Left lung (tissue), 10 donors: ENCODE data around the gene COIL. TPM values are rescaled to one million over a fixed set of nuclear protein-coding genes. Genes with fewer than 3 reads are reported as not detected.

Experiments
- ATAC-seq: fragments of 200-7000 bp; cut with Tn5 transposase; one replicate; pipeline ENCODE4 v1.9.1; 2020; ENCODE audit warnings: moderate library complexity
- DNase-seq, 4 donors: peaks; one replicate each; pipeline ENCODE4 v3.0.0-alpha.2; 2013 to 2020
- H3K27ac ChIP-seq, 2 donors: fragments of 200-600 bp; sonication (generic) in 1 of 2; one replicate each; pipeline versions ENCODE4 v1.5.0 to v1.8.0; 2020 to 2021
- H3K27me3 ChIP-seq, 2 donors: fragments of 200-600 bp; sonication (generic) in 1 of 2; one replicate each; pipeline versions ENCODE4 v1.5.0 to v1.8.0; 2020 to 2021
- H3K36me3 ChIP-seq, 2 donors: fragments of 200-600 bp; sonication (generic) in 1 of 2; one replicate each; pipeline versions ENCODE4 v1.5.0 to v1.8.0; 2020 to 2021
- H3K4me1 ChIP-seq, 2 donors: fragments of 200-600 bp; one replicate each; pipeline ENCODE4 v1.8.0; 2021
- H3K4me3 ChIP-seq, 2 donors: fragments of 200-600 bp; sonication (generic) in 1 of 2; one replicate each; pipeline versions ENCODE4 v1.5.0 to v1.8.0; 2020 to 2021; ENCODE audit warnings: mild to moderate bottlenecking in 1 of 2
- H3K9me3 ChIP-seq, 2 donors: fragments of 200-600 bp; sonication (generic) in 1 of 2; one replicate each; pipeline versions ENCODE4 v1.5.0 to v1.8.0; 2020 to 2021
- intact Hi-C, 2 donors: fragments of 100-400 bp; cut with DNase I; formaldehyde crosslinking; loops; one replicate each; pipeline versions ENCODE4 v1.11.2 to v1.14.2; 2022
- polyA plus RNA-seq, 6 donors: library from polyadenylated mRNA; unstranded; fragments of 120-200 nt; gene quantifications; one replicate each; pipeline ENCODE4 v1.2.1, GENCODE V29; 2013; ENCODE audit not compliant: insufficient read length in 6 of 6
- total RNA-seq, 2 donors: library from RNA; stranded (reverse); fragmentation: NEBNext Ultra II Directional; extraction: Animal tissue kit (Norgen Biotek cat#: 25700); gene quantifications; one replicate each; pipeline ENCODE4 v1.2.1, GENCODE V29; 2021
- TF ChIP-seq, protein P1 (sequence below), 2 donors: fragments of 200-600 bp; sonication (generic) in 1 of 2; IDR thresholded peaks; one replicate each; pipeline versions ENCODE4 v1.5.0 to v1.8.0; 2021; ENCODE audit warnings: antibody characterized with exemption in 2 of 2
- donor health status: DM: no; HTN: yes; CAD: no.
- donor health status: DM: no; HTN: no; CAD: no.

The COIL gene
- total and polyA plus RNA-seq, 8 donors, result 10.9 to 33.8 (median 29.7) TPM

DNA sequence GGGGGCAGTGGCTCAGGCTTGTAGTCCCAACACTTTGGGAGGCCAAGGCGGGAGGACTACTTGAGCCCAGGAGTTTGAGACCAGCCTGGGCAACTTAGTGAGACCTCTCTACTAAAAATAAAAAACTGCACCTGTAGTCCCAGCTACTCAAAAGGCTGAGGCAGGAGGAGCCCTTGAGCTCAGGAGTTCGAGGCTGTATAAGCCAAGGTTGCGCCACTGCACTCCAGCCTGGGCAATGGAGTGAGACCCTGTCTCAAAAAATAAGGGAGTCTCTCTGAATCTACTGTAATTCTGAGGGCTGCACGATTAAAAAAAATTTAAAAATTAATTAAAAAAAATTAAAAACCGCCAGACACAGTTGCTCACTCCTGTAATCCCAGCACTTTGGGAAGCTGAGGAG lies 3.9 kb downstream of the COIL start:
- Histone ChIP-seq H3K27me3 (no peaks in the 10 kb centered on the region), H3K4me1 (peaks cover 8 to 27% of the 10 kb centered on the region in 2 donors), H3K27ac (no peak overlapping the region), H3K9me3 (no peaks in the 10 kb centered on the region), H3K4me3 (no peak overlapping the region), H3K36me3 (peaks cover 0 to 6% of the 10 kb centered on the region in 2 donors)
- no peak for ATAC-seq
- TF ChIP-seq, protein P1, sequence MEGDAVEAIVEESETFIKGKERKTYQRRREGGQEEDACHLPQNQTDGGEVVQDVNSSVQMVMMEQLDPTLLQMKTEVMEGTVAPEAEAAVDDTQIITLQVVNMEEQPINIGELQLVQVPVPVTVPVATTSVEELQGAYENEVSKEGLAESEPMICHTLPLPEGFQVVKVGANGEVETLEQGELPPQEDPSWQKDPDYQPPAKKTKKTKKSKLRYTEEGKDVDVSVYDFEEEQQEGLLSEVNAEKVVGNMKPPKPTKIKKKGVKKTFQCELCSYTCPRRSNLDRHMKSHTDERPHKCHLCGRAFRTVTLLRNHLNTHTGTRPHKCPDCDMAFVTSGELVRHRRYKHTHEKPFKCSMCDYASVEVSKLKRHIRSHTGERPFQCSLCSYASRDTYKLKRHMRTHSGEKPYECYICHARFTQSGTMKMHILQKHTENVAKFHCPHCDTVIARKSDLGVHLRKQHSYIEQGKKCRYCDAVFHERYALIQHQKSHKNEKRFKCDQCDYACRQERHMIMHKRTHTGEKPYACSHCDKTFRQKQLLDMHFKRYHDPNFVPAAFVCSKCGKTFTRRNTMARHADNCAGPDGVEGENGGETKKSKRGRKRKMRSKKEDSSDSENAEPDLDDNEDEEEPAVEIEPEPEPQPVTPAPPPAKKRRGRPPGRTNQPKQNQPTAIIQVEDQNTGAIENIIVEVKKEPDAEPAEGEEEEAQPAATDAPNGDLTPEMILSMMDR (IDR thresholded peaks at IDR 0.05), result no peak
- intact Hi-C loops, result loop anchor here in 1 of 2 donors (10.0 kb wide), 1 partner anchor 142 kb away; no protein-coding TSS in a partner anchor
- DNase-seq, result no peak

DNA sequence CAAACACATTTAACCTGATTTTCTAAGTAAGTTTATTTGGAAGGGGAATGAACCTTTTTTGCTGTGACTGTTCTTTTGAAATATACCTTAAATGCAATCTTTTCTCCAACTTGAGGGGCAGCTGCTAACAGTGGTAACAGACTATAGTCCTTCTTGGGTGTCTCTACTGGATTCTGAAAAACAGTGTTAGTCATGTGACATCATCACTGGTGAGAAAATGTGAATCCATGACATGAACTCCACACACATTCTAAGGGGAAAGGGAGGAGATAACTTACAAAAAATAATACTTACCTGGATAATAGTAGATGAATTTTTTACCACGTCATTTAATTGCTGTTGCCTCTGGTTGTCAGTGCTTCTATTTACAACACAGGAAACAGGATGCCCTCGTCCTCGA lies 11.3 kb downstream of the COIL start:
- no peak overlapping the region for H3K4me3 ChIP-seq
- ATAC-seq, result no peak
- no peaks in the 10 kb centered on the region for H3K27me3 ChIP-seq
- H3K36me3 ChIP-seq, result peaks cover 0 to 62% of the 10 kb centered on the region in 2 donors
- DNase-seq, result no peak
- peaks cover 0 to 3% of the 10 kb centered on the region in 2 donors for H3K4me1 ChIP-seq
- no peak overlapping the region for H3K27ac ChIP-seq
- intact Hi-C loops, result no loop called here
- H3K9me3 ChIP-seq, result no peaks in the 10 kb centered on the region
- TF ChIP-seq, protein P1 (IDR thresholded peaks at IDR 0.05), result no peak

DNA sequence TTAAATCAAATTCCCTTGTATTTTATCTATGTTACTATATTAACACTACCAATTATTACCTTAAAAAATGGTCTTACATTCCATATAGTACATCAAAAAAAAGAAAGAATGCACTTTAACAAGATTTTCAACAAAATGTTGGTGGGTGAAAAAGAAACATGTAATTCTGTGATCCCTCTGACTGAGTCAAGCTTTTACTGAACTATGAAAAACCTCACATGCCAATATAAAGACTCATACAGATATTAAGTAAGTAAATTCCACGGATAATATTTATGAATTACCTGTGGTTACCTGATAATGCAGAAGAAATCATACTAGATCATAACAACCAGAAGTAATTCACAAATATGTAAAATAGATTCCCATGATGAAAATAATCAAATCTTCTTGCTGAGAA lies 12.4 kb downstream of the COIL start:
- Histone ChIP-seq H3K27me3 (no peaks in the 10 kb centered on the region), H3K4me3 (no peak overlapping the region), H3K27ac (no peak overlapping the region), H3K36me3 (peaks cover 0 to 69% of the 10 kb centered on the region in 2 donors), H3K4me1 (peaks cover 0 to 3% of the 10 kb centered on the region in 2 donors), H3K9me3 (no peaks in the 10 kb centered on the region)
- TF ChIP-seq, protein P1 (IDR thresholded peaks at IDR 0.05), result no peak
- ATAC-seq (no peak), DNase-seq (no peak)
- intact Hi-C loops, result no loop called here

DNA sequence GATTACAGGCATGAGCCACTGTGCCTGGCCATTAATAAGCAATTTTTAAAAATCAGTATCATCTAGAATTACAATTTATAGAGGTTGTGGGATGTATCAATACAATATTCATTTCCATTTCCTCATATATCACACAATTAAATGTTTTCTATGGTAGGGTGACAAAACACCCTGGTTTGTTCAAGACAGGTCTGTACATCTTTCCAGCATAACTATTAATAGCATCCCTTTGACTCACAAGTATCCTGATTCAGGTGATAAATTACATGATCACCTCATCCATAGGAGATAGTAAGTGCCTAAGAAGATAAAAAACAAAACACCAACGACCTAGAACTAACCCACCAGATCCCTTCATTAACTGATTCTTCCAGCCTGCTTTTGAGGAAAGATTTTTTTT lies 13.1 kb downstream of the COIL start:
- TF ChIP-seq, protein P1 (IDR thresholded peaks at IDR 0.05), result no peak
- Histone ChIP-seq H3K4me1 (peaks cover 0 to 3% of the 10 kb centered on the region in 2 donors), H3K27ac (no peak overlapping the region), H3K9me3 (no peaks in the 10 kb centered on the region), H3K4me3 (no peak overlapping the region), H3K36me3 (peaks cover 2 to 70% of the 10 kb centered on the region in 2 donors), H3K27me3 (no peaks in the 10 kb centered on the region)
- ATAC-seq (no peak), DNase-seq (no peak)
- intact Hi-C loops, result no loop called here

DNA sequence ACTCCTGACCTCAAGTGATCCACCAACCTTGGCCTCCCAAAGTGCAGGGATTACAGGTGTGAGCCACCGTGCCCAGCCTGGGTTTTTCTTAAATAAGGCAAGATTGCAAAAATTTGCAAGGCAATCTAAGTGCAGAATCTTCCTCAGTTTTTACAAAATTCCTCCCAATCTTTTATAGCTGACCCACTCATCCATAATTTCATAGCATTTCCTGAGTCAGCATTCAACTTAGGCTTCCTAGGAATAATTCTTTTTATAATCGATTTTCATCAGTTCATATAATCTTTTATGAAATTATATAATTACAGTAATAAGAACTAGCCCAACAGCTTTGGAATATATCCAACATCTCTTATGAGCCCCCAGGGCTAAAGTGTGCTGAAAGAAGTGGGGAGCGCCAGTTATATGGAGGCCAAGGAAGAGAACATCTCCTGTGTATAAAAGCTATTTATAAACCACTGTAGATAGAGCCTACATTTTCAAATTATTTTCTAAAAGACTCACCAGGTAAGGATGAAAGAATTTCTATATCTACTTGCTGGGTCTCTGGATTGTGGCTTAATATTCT lies 14.8 kb downstream of the COIL start:
- no peaks in the 10 kb centered on the region for H3K9me3 ChIP-seq
- H3K4me3 ChIP-seq, result no peak overlapping the region
- TF ChIP-seq, protein P1 (IDR thresholded peaks at IDR 0.05), result no peak
- no peak for ATAC-seq
- peaks cover 2 to 86% of the 10 kb centered on the region in 2 donors for H3K36me3 ChIP-seq
- H3K27ac ChIP-seq, result no peak overlapping the region
- intact Hi-C loops, result no loop called here
- DNase-seq, result no peak
- no peaks in the 10 kb centered on the region for H3K27me3 ChIP-seq
- peaks cover 0 to 3% of the 10 kb centered on the region in 2 donors for H3K4me1 ChIP-seq
